Loucy (cell line): ENCODE results near the gene WASF2.

Source experiments
- EZH2phosphoT487 ChIP-seq: fragments of 200-600 bp; IDR thresholded peaks from 2 replicates; pipeline ENCODE4 v1.6.1; 2018; ENCODE audit warnings: antibody characterized with exemption, mild to moderate bottlenecking, moderate library complexity, borderline replicate concordance
- TF ChIP-seq, protein P1 (sequence below): fragments of 200-600 bp; sonication (generic); conservative IDR thresholded peaks from 2 replicates; pipeline ENCODE4 v1.5.1; 2014; ENCODE audit warnings: mild to moderate bottlenecking, antibody characterized with exemption, low read length

DNA sequence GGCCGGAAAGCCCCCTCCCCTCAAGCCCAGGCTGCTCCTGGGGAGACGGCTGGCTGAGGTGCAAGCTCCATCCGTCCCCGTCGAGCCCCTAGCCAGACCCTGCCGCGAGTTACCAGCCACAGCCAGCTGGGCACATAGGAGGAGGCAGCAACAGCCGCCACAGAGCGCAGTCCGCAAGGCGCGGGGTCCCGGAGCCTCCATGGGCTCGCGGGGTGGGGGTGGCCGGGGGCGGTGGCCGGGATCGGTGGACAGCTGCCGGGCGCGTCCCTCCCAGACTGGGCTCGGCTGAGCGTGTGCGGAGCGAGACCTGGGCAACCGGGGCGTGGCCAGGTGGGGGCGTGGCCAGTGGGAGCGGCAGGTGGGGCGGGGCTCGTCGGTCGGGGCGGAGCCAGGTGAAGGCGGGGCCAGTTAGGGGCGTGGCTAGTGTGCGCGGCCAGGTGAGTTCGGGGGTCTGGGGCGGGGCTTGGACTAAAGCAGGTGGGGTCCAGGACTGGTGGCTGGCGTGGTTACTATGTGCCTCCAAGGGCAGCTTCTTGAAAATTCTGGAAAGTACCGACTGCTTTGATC, 106.8 kb downstream of the WASF2 start, which contains the start of gene CD164L2:
- TF ChIP-seq, protein P1, sequence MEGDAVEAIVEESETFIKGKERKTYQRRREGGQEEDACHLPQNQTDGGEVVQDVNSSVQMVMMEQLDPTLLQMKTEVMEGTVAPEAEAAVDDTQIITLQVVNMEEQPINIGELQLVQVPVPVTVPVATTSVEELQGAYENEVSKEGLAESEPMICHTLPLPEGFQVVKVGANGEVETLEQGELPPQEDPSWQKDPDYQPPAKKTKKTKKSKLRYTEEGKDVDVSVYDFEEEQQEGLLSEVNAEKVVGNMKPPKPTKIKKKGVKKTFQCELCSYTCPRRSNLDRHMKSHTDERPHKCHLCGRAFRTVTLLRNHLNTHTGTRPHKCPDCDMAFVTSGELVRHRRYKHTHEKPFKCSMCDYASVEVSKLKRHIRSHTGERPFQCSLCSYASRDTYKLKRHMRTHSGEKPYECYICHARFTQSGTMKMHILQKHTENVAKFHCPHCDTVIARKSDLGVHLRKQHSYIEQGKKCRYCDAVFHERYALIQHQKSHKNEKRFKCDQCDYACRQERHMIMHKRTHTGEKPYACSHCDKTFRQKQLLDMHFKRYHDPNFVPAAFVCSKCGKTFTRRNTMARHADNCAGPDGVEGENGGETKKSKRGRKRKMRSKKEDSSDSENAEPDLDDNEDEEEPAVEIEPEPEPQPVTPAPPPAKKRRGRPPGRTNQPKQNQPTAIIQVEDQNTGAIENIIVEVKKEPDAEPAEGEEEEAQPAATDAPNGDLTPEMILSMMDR: no peak
- no peak for TF ChIP-seq EZH2phosphoT487
